Muscle of leg (tissue), 11 donors: ENCODE data around the gene DHX38. TPM values are rescaled to one million over a fixed set of nuclear protein-coding genes. Genes with fewer than 3 reads are reported as not detected.

Source experiments
- DNase-seq: peaks from one replicate; pipeline ENCODE4 v3.0.0; 2013
- H3K27ac ChIP-seq: one replicate; pipeline ENCODE4 v1.5.1; 2013; ENCODE audit warnings: mild to moderate bottlenecking, low read length, control low read depth
- H3K27me3 ChIP-seq: one replicate; pipeline ENCODE4 v1.6.1; 2013; ENCODE audit warnings: low read length; ENCODE audit not compliant: control insufficient read depth, insufficient read depth
- H3K36me3 ChIP-seq: one replicate; pipeline ENCODE4 v1.6.1; 2013; ENCODE audit warnings: low read length; ENCODE audit not compliant: control insufficient read depth, insufficient read depth
- H3K4me1 ChIP-seq: one replicate; pipeline ENCODE4 v1.6.1; 2013; ENCODE audit warnings: low read length; ENCODE audit not compliant: control insufficient read depth, insufficient read depth
- H3K4me3 ChIP-seq: one replicate; pipeline ENCODE4 v1.5.1; 2013; ENCODE audit warnings: low read length, control low read depth
- H3K9me3 ChIP-seq: replicated peaks from 2 replicates; pipeline ENCODE4 v1.6.1; 2013; ENCODE audit warnings: low read depth, low read length; ENCODE audit not compliant: control insufficient read depth
- WGBS: methylation state at CpG from one replicate; pipeline ENCODE4 v1.1.5; 2013; ENCODE audit warnings: missing lambda C conversion rate; ENCODE audit not compliant: insufficient coverage; 5-methylcytosine and 5-hydroxymethylcytosine counted together
- polyA plus RNA-seq, 8 donors: library from polyadenylated mRNA; unstranded; fragments of 120-200 nt; gene quantifications; one replicate each; pipeline versions ENCODE4 v1.2.1 to v1.2.3, GENCODE V29; 2013; ENCODE audit warnings: inconsistent platforms in 1 of 8, low replicate concordance in 1 of 8; ENCODE audit not compliant: insufficient read length in 8 of 8, insufficient read depth in 1 of 8
- total RNA-seq: library from RNA; stranded (reverse); fragments of 120-200 nt; gene quantifications from one replicate; pipeline ENCODE4 v1.2.4, GENCODE V29; 2013

The DHX38 gene
- total and polyA plus RNA-seq, 9 donors, result 47.3 to 63.6 (median 56.4) TPM

- Histone ChIP-seq H3K27ac (no peak overlapping the region), H3K4me3 (no peak overlapping the region), H3K4me1 (no peaks in the 10 kb centered on the region), H3K27me3 (no peaks in the 10 kb centered on the region), H3K36me3 (no peaks in the 10 kb centered on the region), H3K9me3 (no peaks in the 10 kb centered on the region)
- 71% methylated on average over 8 of the region's 9 CpGs for WGBS
- DNase-seq, result no peak
Observed at GRCh38 chr16:72128701-72129100, 35.1 kb downstream of the DHX38 start.

- Histone ChIP-seq H3K27ac (no peak overlapping the region), H3K4me1 (no peaks in the 10 kb centered on the region), H3K36me3 (no peaks in the 10 kb centered on the region), H3K4me3 (no peak overlapping the region), H3K27me3 (no peaks in the 10 kb centered on the region), H3K9me3 (no peaks in the 10 kb centered on the region)
- DNase-seq, result no peak
- WGBS, result 76% methylated on average over 7 of the region's 7 CpGs
Observed at GRCh38 chr16:72129976-72130656, 36.5 kb downstream of the DHX38 start.

DNA sequence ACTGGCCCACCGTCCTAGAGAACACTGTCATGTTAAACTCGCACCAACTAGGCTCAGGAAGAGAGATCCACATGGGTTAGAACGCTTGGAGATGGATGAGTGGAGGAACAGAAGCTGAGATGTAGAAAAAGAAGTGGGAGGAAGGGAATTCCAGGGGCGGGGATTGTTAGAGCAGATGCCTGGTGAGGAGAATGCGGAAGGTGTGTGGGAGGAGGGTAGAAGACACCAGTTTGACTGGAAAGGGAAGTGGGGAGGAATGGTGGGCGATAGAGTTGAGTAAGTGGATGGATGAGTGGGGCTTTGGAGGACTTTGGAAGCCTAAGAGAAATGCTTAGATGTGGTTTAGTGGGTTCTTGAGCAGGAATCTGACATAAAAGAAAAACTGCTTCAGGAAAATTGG is 37.4 kb downstream of the DHX38 start:
- H3K4me3 ChIP-seq, result no peak overlapping the region
- no peaks in the 10 kb centered on the region for H3K9me3 ChIP-seq
- no peak for DNase-seq
- H3K27ac ChIP-seq, result no peak overlapping the region
- 76% methylated on average over 6 of the region's 6 CpGs for WGBS
- H3K4me1 ChIP-seq, result no peaks in the 10 kb centered on the region
- no peaks in the 10 kb centered on the region for H3K27me3 ChIP-seq
- no peaks in the 10 kb centered on the region for H3K36me3 ChIP-seq

- 75% methylated on average over 2 of the region's 3 CpGs for WGBS
- Histone ChIP-seq H3K9me3 (no peaks in the 10 kb centered on the region), H3K4me3 (no peak overlapping the region), H3K36me3 (no peaks in the 10 kb centered on the region), H3K4me1 (no peaks in the 10 kb centered on the region), H3K27me3 (no peaks in the 10 kb centered on the region), H3K27ac (no peak overlapping the region)
- no peak for DNase-seq
Observed at GRCh38 chr16:72132726-72133125, 39.1 kb downstream of the DHX38 start.

- Histone ChIP-seq H3K9me3 (no peaks in the 10 kb centered on the region), H3K27me3 (no peaks in the 10 kb centered on the region), H3K36me3 (no peaks in the 10 kb centered on the region), H3K4me3 (no peak overlapping the region), H3K4me1 (no peaks in the 10 kb centered on the region), H3K27ac (no peak overlapping the region)
- no CpG with 5 or more reads among the region's 2 CpGs for WGBS
- no peak for DNase-seq
Observed at GRCh38 chr16:72134507-72134906, 40.9 kb downstream of the DHX38 start.

- Histone ChIP-seq H3K36me3 (no peaks in the 10 kb centered on the region), H3K9me3 (no peaks in the 10 kb centered on the region), H3K27ac (no peak overlapping the region), H3K4me3 (no peak overlapping the region), H3K27me3 (no peaks in the 10 kb centered on the region), H3K4me1 (no peaks in the 10 kb centered on the region)
- DNase-seq, result no peak
- 68% methylated on average over 15 of the region's 15 CpGs for WGBS
Observed at GRCh38 chr16:72137380-72138063, 43.9 kb downstream of the DHX38 start.

DNA sequence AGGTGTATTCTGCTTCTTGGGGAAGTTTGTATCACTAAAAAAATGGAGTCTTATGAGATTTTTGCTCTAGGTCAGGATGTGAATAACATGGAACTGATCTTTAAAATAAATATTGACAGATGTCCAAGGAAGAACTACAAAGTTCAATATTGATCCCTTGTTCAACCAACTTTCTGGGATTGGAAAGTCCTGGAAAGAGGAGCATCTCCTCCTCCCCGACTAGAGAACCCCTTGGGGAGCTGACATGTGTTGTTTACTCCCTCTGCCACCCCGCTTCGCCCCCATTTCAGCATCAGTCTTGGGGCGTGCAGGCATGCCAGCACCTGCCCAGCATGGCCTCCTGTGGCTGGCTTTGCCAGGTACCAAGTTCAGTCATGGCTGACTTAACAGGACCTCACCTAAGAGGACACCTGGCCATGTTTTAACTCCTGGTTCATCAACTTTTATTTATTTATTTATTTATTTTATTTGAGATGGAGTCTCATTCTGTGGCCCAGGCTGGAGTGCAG is 44.5 kb downstream of the DHX38 start:
- H3K36me3 ChIP-seq, result no peaks in the 10 kb centered on the region
- H3K4me1 ChIP-seq, result no peaks in the 10 kb centered on the region
- no peak for DNase-seq
- H3K27me3 ChIP-seq, result no peaks in the 10 kb centered on the region
- H3K4me3 ChIP-seq, result no peak overlapping the region
- 83% methylated on average over 4 of the region's 4 CpGs for WGBS
- no peaks in the 10 kb centered on the region for H3K9me3 ChIP-seq
- H3K27ac ChIP-seq, result no peak overlapping the region

GRCh38 chr16:72139908-72140307 is 46.3 kb downstream of the DHX38 start:
- Histone ChIP-seq H3K4me1 (no peaks in the 10 kb centered on the region), H3K27ac (no peak overlapping the region), H3K4me3 (no peak overlapping the region), H3K27me3 (no peaks in the 10 kb centered on the region), H3K36me3 (no peaks in the 10 kb centered on the region), H3K9me3 (no peaks in the 10 kb centered on the region)
- DNase-seq, result no peak
- no CpG with 5 or more reads among the region's 2 CpGs for WGBS

DNA sequence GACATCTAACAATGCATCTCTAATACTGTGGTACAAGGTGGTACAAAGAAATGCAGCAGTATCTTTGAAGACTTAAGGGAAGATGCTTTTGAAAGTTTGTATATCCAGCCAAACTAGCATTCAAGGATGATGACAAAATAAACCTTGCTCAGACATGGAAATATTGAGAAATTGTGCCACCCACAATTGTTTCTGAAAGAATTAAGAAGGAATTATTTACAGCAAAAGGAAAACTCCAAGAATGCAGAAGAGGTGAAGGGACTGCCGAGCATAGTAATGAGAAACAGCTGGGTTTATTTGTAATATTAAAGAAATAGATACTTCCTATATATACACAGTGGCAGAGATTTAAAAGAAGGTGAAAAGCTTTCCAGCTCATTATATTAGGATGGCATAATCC is 48.8 kb downstream of the DHX38 start:
- WGBS, result no CpG with 5 or more reads among the region's 1 CpG
- Histone ChIP-seq H3K27ac (no peak overlapping the region), H3K4me1 (no peaks in the 10 kb centered on the region), H3K36me3 (no peaks in the 10 kb centered on the region), H3K27me3 (no peaks in the 10 kb centered on the region), H3K4me3 (no peak overlapping the region), H3K9me3 (no peaks in the 10 kb centered on the region)
- DNase-seq, result no peak

DNA sequence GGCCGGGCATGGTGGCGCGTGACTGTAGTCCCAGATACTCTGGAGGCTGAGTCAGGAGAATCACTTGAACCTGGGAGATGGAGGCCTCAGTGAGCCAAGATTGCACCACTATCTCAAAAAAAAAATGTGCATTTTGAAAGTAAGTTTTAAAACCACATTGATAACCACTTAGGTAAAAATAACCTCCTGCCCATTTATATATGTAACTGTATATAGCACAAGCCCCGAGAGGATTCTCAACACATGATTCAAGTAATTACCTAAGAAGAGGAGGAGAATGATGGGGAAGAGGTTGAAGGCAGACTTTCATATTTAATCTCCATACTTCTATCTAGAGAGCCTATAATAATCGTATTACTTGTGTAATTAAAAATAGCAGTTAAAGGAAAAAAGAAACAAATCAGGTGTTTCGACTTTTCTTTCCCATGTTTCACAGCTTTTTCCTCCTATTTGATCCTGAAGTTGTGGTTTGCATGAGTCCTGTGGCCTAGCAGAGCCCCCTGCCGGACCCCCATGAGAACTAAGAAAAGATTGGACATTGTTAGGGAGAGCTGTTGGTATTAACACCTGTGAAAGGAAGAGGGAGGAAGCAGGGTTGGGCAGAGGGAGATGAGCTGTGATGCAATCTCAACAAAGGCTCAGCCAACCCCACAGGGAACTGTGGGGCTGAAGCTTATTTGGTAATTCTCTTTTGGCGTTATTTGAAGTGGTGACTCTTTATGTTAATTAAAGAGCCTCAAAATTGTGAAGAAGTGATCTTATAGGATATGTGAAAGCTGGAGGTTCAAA is 56.2 kb downstream of the DHX38 start:
- Histone ChIP-seq H3K27ac (no peak overlapping the region), H3K27me3 (no peaks in the 10 kb centered on the region), H3K4me1 (no peaks in the 10 kb centered on the region), H3K36me3 (no peaks in the 10 kb centered on the region), H3K9me3 (no peaks in the 10 kb centered on the region), H3K4me3 (no peak overlapping the region)
- WGBS, result 38% methylated on average over 1 of the region's 8 CpGs
- DNase-seq, result no peak
